Activated B cell treated with CpG ODN at 0.5 μM for 24 hours (primary cell): ENCODE measurements around the gene VCPKMT. TPM values are rescaled to one million over a fixed set of nuclear protein-coding genes. Genes with fewer than 3 reads are reported as not detected.

ENCODE experiments used
- ATAC-seq: fragments of 200-7000 bp; cut with Tn5 transposase; one replicate; pipeline ENCODE4 v1.10.0; 2021; ENCODE audit warnings: low read depth, mild to moderate bottlenecking, moderate library complexity
- CTCF ChIA-PET: fragments of 350-600 bp; sonication (Branson Sonifier 250); formaldehyde crosslinking; loops from one replicate; lab custom pipeline; 2021; ENCODE audit warnings: antibody characterized with exemption; lab: Charles Lee
- POLR2A ChIA-PET: fragments of 350-600 bp; sonication (Branson Sonifier 250); formaldehyde crosslinking; loops from one replicate; lab custom pipeline; 2021; ENCODE audit warnings: antibody characterized with exemption; lab: Charles Lee
- DNase-seq: peaks from one replicate; pipeline ENCODE4 v3.0.0; 2022
- H3K27ac Mint-ChIP-seq: one replicate; pipeline ENCODE4 v1.8.0; 2020; ENCODE audit warnings: mixed read lengths
- H3K27me3 Mint-ChIP-seq: one replicate; pipeline ENCODE4 v1.8.0; 2021; ENCODE audit warnings: mixed read lengths
- H3K36me3 Mint-ChIP-seq: one replicate; pipeline ENCODE4 v1.8.0; 2021; ENCODE audit warnings: low read depth, mixed read lengths
- H3K4me1 Mint-ChIP-seq: one replicate; pipeline ENCODE4 v1.8.0; 2021; ENCODE audit warnings: mixed read lengths
- H3K4me3 Mint-ChIP-seq: one replicate; pipeline ENCODE4 v1.8.0; 2020; ENCODE audit warnings: mild to moderate bottlenecking, mixed read lengths
- H3K9me3 Mint-ChIP-seq: one replicate; pipeline ENCODE4 v1.8.0; 2020; ENCODE audit warnings: mixed read lengths
- CTCF ChIP-seq: fragments of 200-600 bp; IDR thresholded peaks from one replicate; pipeline ENCODE4 v1.8.0; 2022; ENCODE audit warnings: antibody characterized with exemption, mild to moderate bottlenecking
- intact Hi-C: fragments of 100-400 bp; cut with micrococcal nuclease; formaldehyde crosslinking; loops from one replicate; pipeline ENCODE4 v1.15.1; 2024
- total RNA-seq: library from RNA; stranded (reverse); gene quantifications from 2 replicates; pipeline ENCODE4 v1.2.3, GENCODE V29; 2022

The VCPKMT gene
- total RNA-seq, 1 donor from 2014 or later: 20.8 TPM

- ChIA-PET POLR2A (interaction anchor here (0.8 to 2.3 kb wide), 6 partner anchors 14 to 205 kb away, joined by 3 to 21 read pairs (median 4); no protein-coding TSS in a partner anchor), CTCF (no interaction called here)
- ATAC-seq (no peak), DNase-seq (no peak)
- Mint-ChIP-seq H3K27ac (no peak overlapping the region), H3K4me3 (no peak overlapping the region), H3K36me3 (peaks cover 33% of the 10 kb centered on the region), H3K27me3 (no peaks in the 10 kb centered on the region), H3K9me3 (no peaks in the 10 kb centered on the region), H3K4me1 (peaks cover 73% of the 10 kb centered on the region)
- intact Hi-C loops: no loop called here
- TF ChIP-seq CTCF: no peak
These were observed 47.9 kb downstream of the VCPKMT start for GRCh38 chr14:50068496-50068895.

- peak overlapping the region; percentile 69 for H3K27ac Mint-ChIP-seq
- ChIA-PET CTCF (no interaction called here), POLR2A (interaction anchor here (0.8 to 2.3 kb wide), 7 partner anchors 14 to 204 kb away, joined by 4 to 21 read pairs (median 4); no protein-coding TSS in a partner anchor)
- DNase-seq (no peak), ATAC-seq (no peak)
- no peak overlapping the region for H3K4me3 Mint-ChIP-seq
- H3K36me3 Mint-ChIP-seq: peaks cover 31% of the 10 kb centered on the region
- H3K4me1 Mint-ChIP-seq: peaks cover 79% of the 10 kb centered on the region
- intact Hi-C loops: no loop called here
- H3K27me3 Mint-ChIP-seq: no peaks in the 10 kb centered on the region
- no peak for TF ChIP-seq CTCF
- H3K9me3 Mint-ChIP-seq: no peaks in the 10 kb centered on the region
These were observed 48.5 kb downstream of the VCPKMT start for GRCh38 chr14:50067723-50068495.

GRCh38 chr14:50065583-50065982 lies 50.8 kb downstream of the VCPKMT start:
- peak overlapping the region; percentile 100 for H3K27ac Mint-ChIP-seq
- no peak for TF ChIP-seq CTCF
- intact Hi-C loops: loop anchor here (1.0 kb wide), 1 partner anchor 18 kb away; no protein-coding TSS in a partner anchor
- POLR2A ChIA-PET: interaction anchor here (4.8 to 6.5 kb wide), 2 partner anchors 22 to 38 kb away, joined by 84 to 397 read pairs; no protein-coding TSS in a partner anchor
- peak overlapping the region; percentile 75 for H3K4me3 Mint-ChIP-seq
- DNase-seq (no peak), ATAC-seq (no peak)
- no peaks in the 10 kb centered on the region for H3K9me3 Mint-ChIP-seq
- H3K36me3 Mint-ChIP-seq: peaks cover 32% of the 10 kb centered on the region
- no peaks in the 10 kb centered on the region for H3K27me3 Mint-ChIP-seq
- CTCF ChIA-PET: no interaction called here
- H3K4me1 Mint-ChIP-seq: peaks cover 85% of the 10 kb centered on the region

- CTCF ChIA-PET: interaction anchor here (1.1 to 1.6 kb wide), 3 partner anchors 21 to 203 kb away, joined by 5 to 8 read pairs (median 7); no protein-coding TSS in a partner anchor
- POLR2A ChIA-PET: interaction anchor here (0.9 to 6.5 kb wide), 11 partner anchors 19 to 203 kb away, joined by 3 to 397 read pairs (median 79); partner anchors contain the start of gene ARF6
- H3K4me3 Mint-ChIP-seq: peak overlapping the region; percentile 75
- TF ChIP-seq CTCF: no peak
- DNase-seq (no peak), ATAC-seq (peak; percentile 57)
- intact Hi-C loops: loop anchor here (1.0 kb wide), 1 partner anchor 18 kb away; no protein-coding TSS in a partner anchor
- peaks cover 34% of the 10 kb centered on the region for H3K36me3 Mint-ChIP-seq
- H3K4me1 Mint-ChIP-seq: peaks cover 87% of the 10 kb centered on the region
- H3K27me3 Mint-ChIP-seq: no peaks in the 10 kb centered on the region
- H3K9me3 Mint-ChIP-seq: no peaks in the 10 kb centered on the region
- peak overlapping the region; percentile 100 for H3K27ac Mint-ChIP-seq
These were observed 51.4 kb downstream of the VCPKMT start for GRCh38 chr14:50064993-50065392.
